Measurements from ENCODE around the gene EMILIN1.
A peak's percentile ranks its signal among the peaks of the same experiment; 100 is the strongest.
"Not testable (repeated sequence)": the region's sequence is repeated elsewhere in the genome, so short reads cannot be mapped to it uniquely, and the experiment has no call there.

EMILIN1 gene

GRCh38 chr2:27054721-27055120 is 23.7 kb upstream of the EMILIN1 start:
- no peak for DNase-seq (ENCODE audit: low read depth)

GRCh38 chr2:27057184-27057583 is 21.2 kb upstream of the EMILIN1 start:
- no peak for DNase-seq (ENCODE audit: low read depth)

- no peak for DNase-seq (ENCODE audit: low read depth)
These were observed 20.2 kb upstream of the EMILIN1 start for GRCh38 chr2:27058210-27058609.

- DNase-seq (ENCODE audit: low read depth), result no peak
These were observed 19.1 kb upstream of the EMILIN1 start for GRCh38 chr2:27059141-27059820.

GRCh38 chr2:27060323-27060722 is 18.1 kb upstream of the EMILIN1 start:
- DNase-seq (ENCODE audit: low read depth), result no peak

GRCh38 chr2:27065128-27065527 is 13.3 kb upstream of the EMILIN1 start:
- no peak for DNase-seq (ENCODE audit: low read depth)

- DNase-seq (ENCODE audit: low read depth), result no peak
These were observed 11.0 kb upstream of the EMILIN1 start for GRCh38 chr2:27067385-27067784.

- DNase-seq (ENCODE audit: low read depth), result no peak
These were observed 9.0 kb upstream of the EMILIN1 start for GRCh38 chr2:27069436-27069835.

GRCh38 chr2:27069961-27070618 is 8.3 kb upstream of the EMILIN1 start:
- no peak for DNase-seq (ENCODE audit: low read depth)

GRCh38 chr2:27070653-27071276 is 7.7 kb upstream of the EMILIN1 start:
- DNase-seq (ENCODE audit: low read depth), result no peak

GRCh38 chr2:27071277-27071989 is 7.0 kb upstream of the EMILIN1 start, which contains the start of gene OST4:
Gene OST4, minus strand, starts transcription at chr2:27071654.
- DNase-seq (ENCODE audit: low read depth), result peak; percentile 91

GRCh38 chr2:27071990-27072830 is 6.2 kb upstream of the EMILIN1 start:
- DNase-seq (ENCODE audit: low read depth), result peak; percentile 65

- DNase-seq (ENCODE audit: low read depth), result peak; percentile 21
These were observed 5.5 kb upstream of the EMILIN1 start for GRCh38 chr2:27072920-27073319.

GRCh38 chr2:27073782-27074181 is 4.6 kb upstream of the EMILIN1 start:
- no peak for DNase-seq (ENCODE audit: low read depth)

GRCh38 chr2:27074738-27075565 is 3.5 kb upstream of the EMILIN1 start:
- no peak for DNase-seq (ENCODE audit: low read depth)

- DNase-seq (ENCODE audit: low read depth), result not testable (repeated sequence)
These were observed 2.9 kb upstream of the EMILIN1 start for GRCh38 chr2:27075566-27075871.

- DNase-seq (ENCODE audit: low read depth), result no peak
These were observed 2.1 kb upstream of the EMILIN1 start for GRCh38 chr2:27076323-27076722.

- no peak for DNase-seq (ENCODE audit: low read depth)
These were observed 1.2 kb upstream of the EMILIN1 start for GRCh38 chr2:27077231-27077630.

GRCh38 chr2:27079233-27080139 is 1.1 kb downstream of the EMILIN1 start:
- no peak for DNase-seq (ENCODE audit: low read depth)

- no peak for DNase-seq (ENCODE audit: low read depth)
These were observed 1.7 kb downstream of the EMILIN1 start for GRCh38 chr2:27080140-27080469.

All from amniotic epithelial cell (primary cell).